K562 (cell line): ENCODE data around the gene MRPL41. TPM values are rescaled to one million over a fixed set of nuclear protein-coding genes. Genes with fewer than 3 reads are reported as not detected.

Source experiments
- ARNT ChIP-seq, 2 experiments: fragments of 450-650 bp; IDR thresholded peaks; 2 replicates each; pipeline ENCODE4 v1.6.1; 2016; ENCODE audit warnings: mild to moderate bottlenecking in 1 of 2
- ATF4 ChIP-seq: fragments of 450-650 bp; formaldehyde crosslinking; IDR thresholded peaks from 2 replicates; pipeline ENCODE4 v1.4.0; 2022; ENCODE audit warnings: mild to moderate bottlenecking, moderate library complexity
- CHD2 ChIP-seq: IDR thresholded peaks from 2 replicates; pipeline ENCODE4 v1.6.1; 2011; ENCODE audit warnings: low read depth, low read length
- CTBP1 ChIP-seq: fragments of 450-650 bp; IDR thresholded peaks from 2 replicates; pipeline ENCODE4 v1.6.1; 2016; ENCODE audit warnings: borderline replicate concordance
- FOXJ2 ChIP-seq: fragments of 200-800 bp; sonication (Bioruptor generic); IDR thresholded peaks from 2 replicates; pipeline ENCODE4 v1.6.1; 2016; ENCODE audit warnings: missing genetic modification characterization, missing compliant biosample characterization
- GTF2E2 ChIP-seq: fragments of 200-800 bp; sonication (Bioruptor generic); IDR thresholded peaks from 2 replicates; pipeline ENCODE4 v1.6.1; 2016; ENCODE audit warnings: missing genetic modification characterization, missing compliant biosample characterization
- JUN ChIP-seq, 2 experiments: sonication (generic) in 1 of 2; formaldehyde crosslinking in 1 of 2; IDR thresholded peaks; 2 replicates each; pipeline versions ENCODE4 v1.6.1 to v1.8.0; 2012 to 2022; ENCODE audit warnings: borderline replicate concordance in 2 of 2, mild to moderate bottlenecking in 2 of 2, improper control_type of control experiment in 1 of 2, low read depth in 1 of 2, low read length in 1 of 2, missing genetic modification reagents in 1 of 2
- KLF1 ChIP-seq: fragments of 450-650 bp; IDR thresholded peaks from 2 replicates; pipeline ENCODE4 v1.6.1; 2016; ENCODE audit warnings: missing genetic modification characterization, missing compliant biosample characterization
- MEF2A ChIP-seq: IDR thresholded peaks from 2 replicates; pipeline ENCODE4 v1.6.1; 2011; ENCODE audit warnings: low read depth, mild to moderate bottlenecking, low read length, moderate library complexity; ENCODE audit not compliant: control insufficient read depth
- MLLT1 ChIP-seq, 2 experiments: fragments of 450-650 bp; IDR thresholded peaks; 2 replicates each; pipeline ENCODE4 v1.6.1; 2016
- PHF21A ChIP-seq: fragments of 450-650 bp; IDR thresholded peaks from 2 replicates; pipeline ENCODE4 v1.6.1; 2017; ENCODE audit warnings: low read depth, borderline replicate concordance
- PRMT5 ChIP-seq: sonication (generic); formaldehyde crosslinking; IDR thresholded peaks from 2 replicates; pipeline ENCODE4 v1.5.0; 2020; ENCODE audit warnings: missing genetic modification reagents
- RAD21 ChIP-seq, 2 experiments: fragments of 250-450 bp in 1 of 2; fragments of 450-650 bp in 1 of 2; sonication (Bioruptor Pico) in 1 of 2; formaldehyde crosslinking in 1 of 2; IDR thresholded peaks in 1 of 2; conservative IDR thresholded peaks in 1 of 2; 2 replicates each; pipeline versions ENCODE4 v1.4.0 to v1.8.0; 2020 to 2022; ENCODE audit warnings: mild to moderate bottlenecking in 2 of 2, moderate library complexity in 1 of 2
- SMAD3 ChIP-seq: fragments of 450-650 bp; formaldehyde crosslinking; conservative IDR thresholded peaks from 2 replicates; pipeline ENCODE4 v1.4.0; 2020; ENCODE audit warnings: mild to moderate bottlenecking
- TRIM24 ChIP-seq, 2 experiments: fragments of 450-650 bp; IDR thresholded peaks; 2 replicates each; pipeline ENCODE4 v1.6.1; 2016
- U2AF1 ChIP-seq: fragments of 200-400 bp; formaldehyde crosslinking; optimal IDR thresholded peaks from 2 replicates; pipeline ENCODE3; 2017; ENCODE audit warnings: mild to moderate bottlenecking, low read depth, low read length, moderate library complexity
- ZNF311 ChIP-seq: fragments of 250-450 bp; sonication (Bioruptor Pico); IDR thresholded peaks from 2 replicates; pipeline ENCODE4 v1.4.0; 2020; ENCODE audit warnings: mild to moderate bottlenecking, moderate library complexity
- ZNF395 ChIP-seq: fragments of 200-800 bp; sonication (Bioruptor generic); IDR thresholded peaks from 2 replicates; pipeline ENCODE4 v1.6.1; 2017; ENCODE audit warnings: missing genetic modification characterization, missing compliant biosample characterization
- polyA plus RNA-seq, 8 experiments: library from polyadenylated mRNA; depleted of rRNA in 4 of 8; stranded (reverse) in 5 of 8; unstranded in 3 of 8; fragments of >200 nt; fragmentation: Nextera tagmentation in 2 of 8; fragmentation: Illumina TruSeq in 1 of 8; extraction: Ambion mirVana in 2 of 8; extraction: Trizol in 1 of 8; gene quantifications; 2 replicates each; pipeline versions ENCODE4 v1.2.1 to v1.2.3, GENCODE V29; 2011 to 2014; ENCODE audit warnings: inconsistent platforms in 1 of 8, missing spikeins in 1 of 8
- total RNA-seq, 7 experiments: library from RNA; depleted of rRNA in 6 of 7; stranded (reverse); fragments of >200 nt in 6 of 7; fragmentation: Illumina TruSeq in 2 of 7; extraction: Trizol in 2 of 7; gene quantifications; 2 replicates each; pipeline versions ENCODE4 v1.2.1 to v1.2.3, GENCODE V29; 2011 to 2021; ENCODE audit warnings: low replicate concordance in 1 of 7
- TF ChIP-seq, protein P1 (sequence below): IDR thresholded peaks from 2 replicates; pipeline ENCODE4 v1.6.1; 2016; ENCODE audit warnings: missing genetic modification characterization, missing compliant biosample characterization
- TF ChIP-seq, protein P2 (sequence below): fragments of 450-650 bp; IDR thresholded peaks from 2 replicates; pipeline ENCODE4 v1.6.1; 2014; ENCODE audit warnings: low read depth, mild to moderate bottlenecking, moderate library complexity, borderline replicate concordance

Gene MRPL41
- total and polyA plus RNA-seq, 9 of the 15 experiments (the other 6 are each of a cell fraction or from before 2014, with no cell fraction given) = 2.6 to 259 (median 21.6) TPM

GRCh38 chr9:137578518-137579258, 27.0 kb downstream of the MRPL41 start, which contains the start of gene DPH7 (continued):
- peak; percentile 26 to 27; a peak in 2 of 4 replicates for TF ChIP-seq RAD21 (CRISPR knock-in tag; conservative IDR thresholded peaks at IDR 0.05 in 1 of 2, IDR thresholded peaks at IDR 0.05 in 1 of 2)
- TF ChIP-seq FOXJ2 (tag) = no peak
- TF ChIP-seq SMAD3 (CRISPR knock-in tag) = peak; percentile 17; the same call in 1 of the 2 replicates
- peak; percentile 63; the same call in 1 of the 2 replicates for TF ChIP-seq ZNF395 (CRISPR knock-in tag)
- TF ChIP-seq CTBP1 = peak; percentile 90
- 0 out of 2 replicates have a peak, but pooled peaks have one; percentile 4 for TF ChIP-seq ATF4 (CRISPR knock-in tag)
- TF ChIP-seq ZNF311 = 0 out of 2 replicates have a peak, but pooled peaks have one; percentile 34
- 0 out of 2 replicates have a peak, but pooled peaks have one; percentile 34 for TF ChIP-seq JUN (IDR thresholded peaks at IDR 0.05; ENCODE audit: borderline replicate concordance, low read depth, low read length)
- no peak for TF ChIP-seq JUN (CRISPR knock-in tag; IDR thresholded peaks at IDR 0.05; ENCODE audit: borderline replicate concordance)
- no peak for TF ChIP-seq PRMT5 (CRISPR knock-in tag)
- peak in 1 of 2 experiments; percentile 72; a peak in 2 of 4 replicates for TF ChIP-seq TRIM24 (IDR thresholded peaks at IDR 0.05)
- TF ChIP-seq MEF2A = no peak
- TF ChIP-seq, protein P1, sequence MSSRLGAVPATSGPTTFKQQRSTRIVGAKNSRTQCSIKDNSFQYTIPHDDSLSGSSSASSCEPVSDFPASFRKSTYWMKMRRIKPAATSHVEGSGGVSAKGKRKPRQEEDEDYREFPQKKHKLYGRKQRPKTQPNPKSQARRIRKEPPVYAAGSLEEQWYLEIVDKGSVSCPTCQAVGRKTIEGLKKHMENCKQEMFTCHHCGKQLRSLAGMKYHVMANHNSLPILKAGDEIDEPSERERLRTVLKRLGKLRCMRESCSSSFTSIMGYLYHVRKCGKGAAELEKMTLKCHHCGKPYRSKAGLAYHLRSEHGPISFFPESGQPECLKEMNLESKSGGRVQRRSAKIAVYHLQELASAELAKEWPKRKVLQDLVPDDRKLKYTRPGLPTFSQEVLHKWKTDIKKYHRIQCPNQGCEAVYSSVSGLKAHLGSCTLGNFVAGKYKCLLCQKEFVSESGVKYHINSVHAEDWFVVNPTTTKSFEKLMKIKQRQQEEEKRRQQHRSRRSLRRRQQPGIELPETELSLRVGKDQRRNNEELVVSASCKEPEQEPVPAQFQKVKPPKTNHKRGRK (tag) = no peak
- peak; percentile 71 for TF ChIP-seq CHD2
- TF ChIP-seq, protein P2, sequence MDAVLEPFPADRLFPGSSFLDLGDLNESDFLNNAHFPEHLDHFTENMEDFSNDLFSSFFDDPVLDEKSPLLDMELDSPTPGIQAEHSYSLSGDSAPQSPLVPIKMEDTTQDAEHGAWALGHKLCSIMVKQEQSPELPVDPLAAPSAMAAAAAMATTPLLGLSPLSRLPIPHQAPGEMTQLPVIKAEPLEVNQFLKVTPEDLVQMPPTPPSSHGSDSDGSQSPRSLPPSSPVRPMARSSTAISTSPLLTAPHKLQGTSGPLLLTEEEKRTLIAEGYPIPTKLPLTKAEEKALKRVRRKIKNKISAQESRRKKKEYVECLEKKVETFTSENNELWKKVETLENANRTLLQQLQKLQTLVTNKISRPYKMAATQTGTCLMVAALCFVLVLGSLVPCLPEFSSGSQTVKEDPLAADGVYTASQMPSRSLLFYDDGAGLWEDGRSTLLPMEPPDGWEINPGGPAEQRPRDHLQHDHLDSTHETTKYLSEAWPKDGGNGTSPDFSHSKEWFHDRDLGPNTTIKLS = peak; percentile 89
- peak; percentile 16 to 47; a peak in 1 of 4 replicates for TF ChIP-seq MLLT1 (IDR thresholded peaks at IDR 0.05)
- TF ChIP-seq U2AF1 = peak; percentile 66
- peak; percentile 76; the same call in 1 of the 2 replicates for TF ChIP-seq GTF2E2 (tag)
- TF ChIP-seq KLF1 = 0 out of 2 replicates have a peak, but pooled peaks have one; percentile 38
- TF ChIP-seq PHF21A = no peak
- TF ChIP-seq ARNT (IDR thresholded peaks at IDR 0.05) = no peak
